HG02885 (cell line): Measurements from ENCODE around the gene SMS.

Experiments used
- ATAC-seq: cut with Tn5 transposase; IDR thresholded peaks from one replicate; pipeline ENCODE4 v1.9.1; 2021; ENCODE audit warnings: mild to moderate bottlenecking; ENCODE audit not compliant: unreplicated experiment, poor library complexity

Gene SMS

GRCh38 chrX:22032506-22032905 is 92.0 kb downstream of the SMS start:
- ATAC-seq, result no peak

DNA sequence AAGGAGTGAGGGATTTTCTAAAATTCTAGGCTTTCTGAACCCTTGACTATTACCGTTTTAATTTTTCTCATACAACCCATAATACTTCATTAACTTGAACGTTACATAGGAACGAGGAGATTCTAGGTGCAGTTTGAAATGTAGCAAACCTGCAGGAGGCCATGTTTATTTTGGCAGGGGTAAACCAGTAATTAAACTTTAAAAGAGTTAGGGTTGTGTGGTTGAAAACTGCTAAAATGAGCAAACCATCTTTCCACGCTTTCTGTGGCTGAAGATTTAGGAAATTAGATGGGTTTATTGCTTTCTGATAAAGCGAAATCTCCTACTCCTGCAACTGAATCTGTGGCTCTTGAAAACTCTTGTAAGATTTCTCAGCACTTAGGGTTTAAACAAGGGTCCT is 93.3 kb downstream of the SMS start:
- ATAC-seq, result no peak

- ATAC-seq, result no peak
Observed at GRCh38 chrX:22035236-22035635, 94.7 kb downstream of the SMS start.

- no peak for ATAC-seq
Observed at GRCh38 chrX:22037225-22037624, 96.7 kb downstream of the SMS start.

GRCh38 chrX:22037911-22038537 is 97.5 kb downstream of the SMS start:
- no peak for ATAC-seq

- ATAC-seq, result no peak
Observed at GRCh38 chrX:22039541-22039940, 99.0 kb downstream of the SMS start.

DNA sequence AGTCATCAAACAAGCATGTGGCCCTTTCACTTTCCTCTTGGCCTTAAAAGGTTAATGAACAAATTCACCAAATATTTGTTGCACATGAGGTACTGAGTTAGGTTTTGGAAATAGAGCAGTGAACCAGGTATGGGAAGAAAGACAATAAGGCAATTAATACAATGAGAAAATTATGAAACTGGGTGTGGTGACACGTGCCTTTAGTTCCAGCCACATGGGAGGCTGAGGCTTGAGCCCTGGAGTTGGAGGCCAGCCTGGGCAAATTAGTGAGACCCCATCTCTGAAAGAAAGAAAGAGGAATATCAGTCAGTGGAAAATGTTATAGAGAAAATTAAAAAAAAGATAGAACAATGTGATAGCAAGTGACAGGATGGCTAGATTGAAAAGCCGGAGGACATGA is 99.7 kb downstream of the SMS start:
- no peak for ATAC-seq

GRCh38 chrX:22041907-22042530 is 101.5 kb downstream of the SMS start:
- ATAC-seq, result no peak

DNA sequence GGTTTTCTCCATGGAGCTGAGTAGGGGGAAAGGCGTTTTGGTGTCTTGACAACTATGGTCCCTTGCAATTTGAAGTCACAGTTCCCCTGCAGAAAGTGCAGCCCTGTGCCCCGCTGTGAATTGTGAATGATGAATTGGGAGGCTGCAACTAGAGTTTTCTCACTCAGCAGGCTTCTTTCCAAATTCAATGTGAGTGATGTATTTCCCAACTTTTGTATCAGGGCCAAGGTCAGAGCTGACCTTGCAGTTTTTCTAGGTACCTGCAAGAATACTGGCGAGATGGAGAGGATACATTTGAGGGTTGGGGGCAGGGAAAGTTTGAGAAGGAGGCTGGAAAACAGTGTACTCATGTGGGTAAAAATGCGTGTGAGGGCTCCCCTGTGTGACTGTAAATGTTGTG is 103.4 kb downstream of the SMS start:
- ATAC-seq, result no peak
